GM18861 (cell line): ENCODE measurements around the gene TRIM36.

Experiments
- ATAC-seq: cut with Tn5 transposase; IDR thresholded peaks from one replicate; pipeline ENCODE4 v1.9.1; 2021; ENCODE audit not compliant: unreplicated experiment

TRIM36 gene

GRCh38 chr5:115079924-115080623 lies 89.6 kb downstream of the TRIM36 start:
- no peak for ATAC-seq
